ENCODE measurements around the gene STAMBP. TPM values are rescaled to one million over a fixed set of nuclear protein-coding genes. Genes with fewer than 3 reads are reported as not detected.
A peak's percentile ranks its signal among the peaks of the same experiment; 100 is the strongest.

Gene STAMBP
- total RNA-seq, 4 donors from 2014 or later: 29.0 to 45.0 (median 33.5) TPM

- Histone ChIP-seq H3K27ac (no peak overlapping the region), H3K27me3 (no peaks in the 10 kb centered on the region)
Observed at GRCh38 chr2:73844087-73844486, 15.3 kb downstream of the STAMBP start.

GRCh38 chr2:73850009-73850408, 21.2 kb downstream of the STAMBP start:
- Histone ChIP-seq H3K4me3 (no peak overlapping the region), H3K9me3 (no peaks in the 10 kb centered on the region), H3K27me3 (no peaks in the 10 kb centered on the region), H3K27ac (no peak overlapping the region), H3K4me1 (no peaks in the 10 kb centered on the region), H3K36me3 (peaks cover 100% of the 10 kb centered on the region)
- 70% methylated on average over 2 of the region's 2 CpGs for WGBS
- no peak for TF ChIP-seq EP300 (IDR thresholded peaks at IDR 0.05)
- no peak for TF ChIP-seq POLR2A (IDR thresholded peaks at IDR 0.05)
- TF ChIP-seq POLR2AphosphoS5 (IDR thresholded peaks at IDR 0.05): no peak
- no peak for TF ChIP-seq CTCF (IDR thresholded peaks at IDR 0.05)
- no peak for DNase-seq (ENCODE audit: low spot score in 2 of 2)

More at GRCh38 chr2:73844087-73844486, 15.3 kb downstream of the STAMBP start:
- H3K4me3 ChIP-seq: no peak overlapping the region
- peaks cover 67% of the 10 kb centered on the region for H3K36me3 ChIP-seq
- no peaks in the 10 kb centered on the region for H3K9me3 ChIP-seq
- 49% methylated on average over 2 of the region's 2 CpGs for WGBS
- TF ChIP-seq EP300 (IDR thresholded peaks at IDR 0.05): no peak
- no peak for TF ChIP-seq POLR2A (IDR thresholded peaks at IDR 0.05)
- TF ChIP-seq CTCF (IDR thresholded peaks at IDR 0.05): no peak
- no peak for TF ChIP-seq POLR2AphosphoS5 (IDR thresholded peaks at IDR 0.05)
- no peaks in the 10 kb centered on the region for H3K4me1 ChIP-seq
- no peak for DNase-seq (ENCODE audit: low spot score in 2 of 2)

GRCh38 chr2:73851274-73851673, 22.5 kb downstream of the STAMBP start:
- 63% methylated on average over 3 of the region's 3 CpGs for WGBS
- no peak for DNase-seq (ENCODE audit: low spot score in 2 of 2)

GRCh38 chr2:73852020-73852419, 23.3 kb downstream of the STAMBP start:
- TF ChIP-seq EP300 (IDR thresholded peaks at IDR 0.05) (no peak), POLR2A (IDR thresholded peaks at IDR 0.05) (no peak), POLR2AphosphoS5 (IDR thresholded peaks at IDR 0.05) (no peak), CTCF (IDR thresholded peaks at IDR 0.05) (no peak)
- no peak for DNase-seq (ENCODE audit: low spot score in 2 of 2)
- Histone ChIP-seq H3K36me3 (peaks cover 99% of the 10 kb centered on the region), H3K4me1 (no peaks in the 10 kb centered on the region), H3K27me3 (no peaks in the 10 kb centered on the region), H3K27ac (no peak overlapping the region), H3K9me3 (no peaks in the 10 kb centered on the region), H3K4me3 (no peak overlapping the region)

More at GRCh38 chr2:73851274-73851673, 22.5 kb downstream of the STAMBP start:
- Histone ChIP-seq H3K27ac (no peak overlapping the region), H3K27me3 (no peaks in the 10 kb centered on the region), H3K4me3 (no peak overlapping the region), H3K36me3 (peaks cover 100% of the 10 kb centered on the region), H3K9me3 (no peaks in the 10 kb centered on the region), H3K4me1 (no peaks in the 10 kb centered on the region)
- TF ChIP-seq POLR2AphosphoS5 (IDR thresholded peaks at IDR 0.05): no peak
- TF ChIP-seq CTCF (IDR thresholded peaks at IDR 0.05): peak in 1 of 2 donors; percentile 21

GRCh38 chr2:73855526-73855925, 26.8 kb downstream of the STAMBP start:
- no peaks in the 10 kb centered on the region for H3K9me3 ChIP-seq
- WGBS: 95% methylated on average over 2 of the region's 2 CpGs
- H3K4me1 ChIP-seq: no peaks in the 10 kb centered on the region
- TF ChIP-seq POLR2AphosphoS5 (IDR thresholded peaks at IDR 0.05) (no peak), CTCF (IDR thresholded peaks at IDR 0.05) (no peak), EP300 (IDR thresholded peaks at IDR 0.05) (no peak), POLR2A (IDR thresholded peaks at IDR 0.05) (no peak)
- H3K27ac ChIP-seq: no peak overlapping the region
- H3K4me3 ChIP-seq: no peak overlapping the region
- no peak for DNase-seq (ENCODE audit: low spot score in 2 of 2)
- peaks cover 89% of the 10 kb centered on the region for H3K36me3 ChIP-seq
- H3K27me3 ChIP-seq: no peaks in the 10 kb centered on the region

Data from suprapubic skin (tissue), 4 donors.